ENCODE measurements around the gene DEFB124.

GRCh38 chr20:31517373-31517772, 42.4 kb upstream of the DEFB124 start:
- TF ChIP-seq CTCF (IDR thresholded peaks at IDR 0.05) (peak in 3 of 4 donors; percentile 33 to 34 (median 33)), POLR2A (IDR thresholded peaks at IDR 0.05) (no peak)

Data from right lobe of liver (tissue), 4 donors.